HPDE6-E6E7 (cell line): ENCODE results near the gene CDK2AP2.

Experiments
- DNase-seq: peaks from one replicate; pipeline ENCODE4 v3.0.0; 2011; ENCODE audit warnings: missing footprints; ENCODE audit errors: extremely low spot score

CDK2AP2 gene

GRCh38 chr11:67503119-67504004, 4.6 kb downstream of the CDK2AP2 start:
- no peak for DNase-seq

GRCh38 chr11:67502328-67502979, 5.5 kb downstream of the CDK2AP2 start:
- no peak for DNase-seq

- no peak for DNase-seq
Observed at GRCh38 chr11:67501854-67502253, 6.1 kb downstream of the CDK2AP2 start.

- DNase-seq: no peak
Observed at GRCh38 chr11:67500831-67501715, 6.9 kb downstream of the CDK2AP2 start.

GRCh38 chr11:67500484-67500821, 7.5 kb downstream of the CDK2AP2 start:
- DNase-seq: no peak

GRCh38 chr11:67499808-67500483, 8.0 kb downstream of the CDK2AP2 start:
- no peak for DNase-seq

- no peak for DNase-seq
Observed at GRCh38 chr11:67498544-67498972, 9.4 kb downstream of the CDK2AP2 start.

GRCh38 chr11:67497656-67498291, 10.2 kb downstream of the CDK2AP2 start:
- no peak for DNase-seq

GRCh38 chr11:67496113-67496512, 11.8 kb downstream of the CDK2AP2 start:
- DNase-seq: no peak

GRCh38 chr11:67495234-67496005, 12.5 kb downstream of the CDK2AP2 start:
- no peak for DNase-seq

GRCh38 chr11:67494371-67495233, 13.4 kb downstream of the CDK2AP2 start:
- no peak for DNase-seq

- no peak for DNase-seq
Observed at GRCh38 chr11:67493548-67494370, 14.2 kb downstream of the CDK2AP2 start.

- DNase-seq: no peak
Observed at GRCh38 chr11:67492801-67493547, 15.0 kb downstream of the CDK2AP2 start.

- DNase-seq: no peak
Observed at GRCh38 chr11:67492069-67492727, 15.8 kb downstream of the CDK2AP2 start.

- DNase-seq: no peak
Observed at GRCh38 chr11:67491276-67492068, 16.5 kb downstream of the CDK2AP2 start.

- DNase-seq: no peak
Observed at GRCh38 chr11:67490727-67491065, 17.3 kb downstream of the CDK2AP2 start.
